HCT116 (cell line): Measurements from ENCODE around the gene ZBTB1. TPM values are rescaled to one million over a fixed set of nuclear protein-coding genes. Genes with fewer than 3 reads are reported as not detected.

Source experiments
- ATAC-seq: fragments of 200-7000 bp; cut with Tn5 transposase; 2 replicates; pipeline ENCODE4 v1.9.1; 2020; ENCODE audit warnings: mild to moderate bottlenecking, moderate library complexity
- BruUV-seq: library from RNA; stranded (reverse); fragments of 400-500 nt; replicated peaks from 2 replicates; lab custom pipeline; 2021; lab: Mats Ljungman, UMichigan
- CTCF ChIA-PET: fragments of 300-600 bp; sonication (Branson Sonifier 250); formaldehyde crosslinking; loops from one replicate; lab custom pipeline; 2021; ENCODE audit warnings: antibody characterized with exemption; lab: Charles Lee
- POLR2A ChIA-PET: fragments of 300-600, 350-600 bp; sonication (Branson Sonifier 250); formaldehyde crosslinking; loops from one replicate; lab custom pipeline; 2021; ENCODE audit warnings: antibody characterized with exemption; lab: Charles Lee
- RAD21 ChIA-PET, 2 experiments: fragments of 300-600 bp; sonication (Branson Sonifier 250); formaldehyde crosslinking; loops; one replicate each; lab custom pipeline; 2023; ENCODE audit warnings: low total read pairs in 2 of 2; ENCODE audit not compliant: uncharacterized antibody in 2 of 2, unreplicated experiment in 2 of 2, low non-redundant PET in 1 of 2; lab: Charles Lee
- DNase-seq: peaks from one replicate; pipeline ENCODE4 v3.0.0-alpha.2; 2010; ENCODE audit warnings: low read depth, low spot score
- H2AFZ ChIP-seq: fragments of 200-600 bp; shearing (Covaris generic), sonication (generic); 2 replicates; pipeline ENCODE4 v1.6.1; 2017; ENCODE audit warnings: low read depth, mixed run types, mixed read lengths, antibody characterized with exemption, low read length; ENCODE audit not compliant: poor library complexity, severe bottlenecking
- H3K27ac ChIP-seq: 2 replicates; pipeline ENCODE4 v1.5.1; 2012; ENCODE audit warnings: low read depth, low read length
- H3K27me3 ChIP-seq: fragments of 200-600 bp; sonication (generic); 2 replicates; pipeline ENCODE4 v1.6.1; 2016; ENCODE audit warnings: mixed run types, low read length, mixed read lengths; ENCODE audit not compliant: insufficient read depth
- H3K36me3 ChIP-seq, 2 experiments: fragments of 200-500 bp in 1 of 2; fragments of 200-600 bp in 1 of 2; sonication (Bioruptor generic) in 1 of 2; sonication (generic) in 1 of 2; 2 replicates each; pipeline versions ENCODE4 v1.5.1 to v1.6.1; 2014 to 2016; ENCODE audit warnings: low read length in 2 of 2, inconsistent platforms in 1 of 2, mixed read lengths in 1 of 2, mixed run types in 1 of 2; ENCODE audit not compliant: insufficient read depth in 2 of 2, control insufficient read depth in 1 of 2
- H3K4me1 ChIP-seq, 2 experiments: fragments of 200-600 bp in 1 of 2; sonication (generic) in 1 of 2; 2 replicates each; pipeline versions ENCODE4 v1.5.1 to v1.6.1; 2012 to 2017; ENCODE audit warnings: low read length in 2 of 2, inconsistent platforms in 1 of 2, mild to moderate bottlenecking in 1 of 2, mixed read lengths in 1 of 2, mixed run types in 1 of 2, moderate library complexity in 1 of 2; ENCODE audit not compliant: insufficient read depth in 2 of 2, control insufficient read depth in 1 of 2
- H3K4me2 ChIP-seq: fragments of 200-600 bp; sonication (generic); 2 replicates; pipeline ENCODE4 v1.6.1; 2017; ENCODE audit warnings: mixed run types, low read length, mixed read lengths
- H3K4me3 ChIP-seq, 2 experiments: fragments of 200-600 bp in 1 of 2; sonication (generic) in 1 of 2; replicated peaks in 1 of 2; 2 replicates each; pipeline ENCODE4 v1.5.1; 2011 to 2016; ENCODE audit warnings: low read length in 2 of 2, control low read depth in 1 of 2, low read depth in 1 of 2, mild to moderate bottlenecking in 1 of 2, mixed read lengths in 1 of 2, mixed run types in 1 of 2
- H3K79me2 ChIP-seq: fragments of 200-600 bp; sonication (generic); 2 replicates; pipeline ENCODE4 v1.6.1; 2017; ENCODE audit warnings: mild to moderate bottlenecking, mixed run types, low read length, moderate library complexity, mixed read lengths; ENCODE audit not compliant: insufficient read depth
- H3K9ac ChIP-seq: fragments of 200-600 bp; sonication (generic); 2 replicates; pipeline ENCODE4 v1.6.1; 2016; ENCODE audit warnings: low read length, mixed read lengths
- H3K9me2 ChIP-seq: fragments of 200-600 bp; sonication (generic), shearing (Covaris generic); 2 replicates; pipeline ENCODE4 v1.6.1; 2017; ENCODE audit warnings: mixed run types, mild to moderate bottlenecking, moderate library complexity; ENCODE audit not compliant: insufficient read depth
- H3K9me3 ChIP-seq, 2 experiments: fragments of 200-500 bp in 1 of 2; fragments of 200-600 bp in 1 of 2; sonication (Bioruptor generic) in 1 of 2; sonication (generic) in 1 of 2; 2 replicates each; pipeline ENCODE4 v1.6.1; 2014 to 2017; ENCODE audit warnings: low read length in 2 of 2, mixed read lengths in 2 of 2, inconsistent platforms in 1 of 2, low read depth in 1 of 2, mild to moderate bottlenecking in 1 of 2, mixed run types in 1 of 2, moderate library complexity in 1 of 2; ENCODE audit not compliant: control insufficient read depth in 1 of 2, insufficient read depth in 1 of 2
- H4K20me1 ChIP-seq: fragments of 200-600 bp; sonication (generic), shearing (Covaris generic); 2 replicates; pipeline ENCODE4 v1.6.1; 2017; ENCODE audit warnings: mixed run types, mild to moderate bottlenecking, moderate library complexity; ENCODE audit not compliant: insufficient read depth
- POLR2A ChIP-seq: IDR thresholded peaks from 2 replicates; pipeline ENCODE4 v1.7.0; 2011; ENCODE audit warnings: borderline replicate concordance; ENCODE audit not compliant: insufficient read depth, insufficient read length; ENCODE audit errors: extremely low read depth
- POLR2AphosphoS5 ChIP-seq: IDR thresholded peaks from 2 replicates; pipeline ENCODE4 v1.6.1; 2011; ENCODE audit warnings: mild to moderate bottlenecking, low read depth, low read length, moderate library complexity
- YY1 ChIP-seq: IDR thresholded peaks from 2 replicates; pipeline ENCODE4 v1.6.1; 2011; ENCODE audit warnings: low read length, low read depth, moderate library complexity, mild to moderate bottlenecking; ENCODE audit not compliant: insufficient replicate concordance; ENCODE audit errors: extremely low read depth
- intact Hi-C: fragments of 100-400 bp; cut with micrococcal nuclease; formaldehyde crosslinking; loops from 2 replicates; pipeline ENCODE4 v1.10.0; 2022
- total RNA-seq: library from RNA; stranded (reverse); gene quantifications from one replicate; pipeline ENCODE4 v1.2.1, GENCODE V29; 2021; ENCODE audit not compliant: unreplicated experiment

ZBTB1 gene
- total RNA-seq, 1 experiment from 2014 or later: 20.6 TPM

GRCh38 chr14:64474698-64475097 lies 29.9 kb upstream of the ZBTB1 start:
- intact Hi-C loops: loop anchor here (10.0 kb wide), 1 partner anchor 460 kb away; no protein-coding TSS in a partner anchor
- Histone ChIP-seq H3K36me3 (no peaks in the 10 kb centered on the region), H3K4me1 (no peaks in the 10 kb centered on the region)
- no peak for TF ChIP-seq YY1
- TF ChIP-seq, all 23 proteins: peak for 0
- Histone ChIP-seq H3K27ac (no peak overlapping the region), H3K4me3 (no peak overlapping the region), H3K9ac (no peak overlapping the region), H4K20me1 (0 out of 2 replicates have a peak, but pooled peaks cover 3% of the 10 kb centered on the region), H2AFZ (no peak overlapping the region), H3K27me3 (no peaks in the 10 kb centered on the region), H3K79me2 (no peaks in the 10 kb centered on the region), H3K4me2 (no peak overlapping the region), H3K9me2 (no peaks in the 10 kb centered on the region), H3K9me3 (no peaks in the 10 kb centered on the region)
- POLR2A ChIA-PET: no interaction called here
- no peak for ATAC-seq
- RAD21 ChIA-PET: no interaction called here
- CTCF ChIA-PET: interaction anchor here (0.6 kb wide), 1 partner anchor 131 kb away, joined by 3 read pairs; no protein-coding TSS in a partner anchor
- no peak for DNase-seq
- BruUV-seq: no TSS peak

- intact Hi-C loops: loop anchor here (10.0 kb wide), 1 partner anchor 461 kb away; no protein-coding TSS in a partner anchor
- Histone ChIP-seq H3K4me3 (no peak overlapping the region), H3K4me2 (no peak overlapping the region), H3K4me1 (no peaks in the 10 kb centered on the region), H4K20me1 (0 out of 2 replicates have a peak, but pooled peaks cover 3% of the 10 kb centered on the region), H3K9ac (no peak overlapping the region), H2AFZ (no peak overlapping the region), H3K27me3 (no peaks in the 10 kb centered on the region), H3K79me2 (no peaks in the 10 kb centered on the region), H3K9me3 (no peaks in the 10 kb centered on the region), H3K27ac (no peak overlapping the region), H3K9me2 (no peaks in the 10 kb centered on the region), H3K36me3 (no peaks in the 10 kb centered on the region)
- BruUV-seq: no TSS peak
- CTCF ChIA-PET: interaction anchor here (1.5 kb wide), 1 partner anchor 132 kb away, joined by 6 read pairs; no protein-coding TSS in a partner anchor
- ATAC-seq (no peak), DNase-seq (no peak)
- no peak for TF ChIP-seq POLR2AphosphoS5
- no peak for TF ChIP-seq POLR2A
- RAD21 ChIA-PET: no interaction called here
- POLR2A ChIA-PET: no interaction called here
These were observed 28.8 kb upstream of the ZBTB1 start for GRCh38 chr14:64475585-64476273.
